GM12864 (cell line): ENCODE results near the gene ATP10A.

Source experiments
- DNase-seq: peaks from one replicate; pipeline ENCODE4 v3.0.0-alpha.2; 2011; ENCODE audit warnings: low read depth
- H3K4me3 ChIP-seq: 2 replicates; pipeline ENCODE4 v1.5.1; 2011; ENCODE audit warnings: mild to moderate bottlenecking, low read depth, low read length, control low read depth
- TF ChIP-seq, protein P1 (sequence below): IDR thresholded peaks from 2 replicates; pipeline ENCODE4 v1.5.1; 2011; ENCODE audit warnings: low read depth, mild to moderate bottlenecking, moderate library complexity, low read length, control low read depth, inconsistent platforms; ENCODE audit errors: missing control alignments

The ATP10A gene

DNA sequence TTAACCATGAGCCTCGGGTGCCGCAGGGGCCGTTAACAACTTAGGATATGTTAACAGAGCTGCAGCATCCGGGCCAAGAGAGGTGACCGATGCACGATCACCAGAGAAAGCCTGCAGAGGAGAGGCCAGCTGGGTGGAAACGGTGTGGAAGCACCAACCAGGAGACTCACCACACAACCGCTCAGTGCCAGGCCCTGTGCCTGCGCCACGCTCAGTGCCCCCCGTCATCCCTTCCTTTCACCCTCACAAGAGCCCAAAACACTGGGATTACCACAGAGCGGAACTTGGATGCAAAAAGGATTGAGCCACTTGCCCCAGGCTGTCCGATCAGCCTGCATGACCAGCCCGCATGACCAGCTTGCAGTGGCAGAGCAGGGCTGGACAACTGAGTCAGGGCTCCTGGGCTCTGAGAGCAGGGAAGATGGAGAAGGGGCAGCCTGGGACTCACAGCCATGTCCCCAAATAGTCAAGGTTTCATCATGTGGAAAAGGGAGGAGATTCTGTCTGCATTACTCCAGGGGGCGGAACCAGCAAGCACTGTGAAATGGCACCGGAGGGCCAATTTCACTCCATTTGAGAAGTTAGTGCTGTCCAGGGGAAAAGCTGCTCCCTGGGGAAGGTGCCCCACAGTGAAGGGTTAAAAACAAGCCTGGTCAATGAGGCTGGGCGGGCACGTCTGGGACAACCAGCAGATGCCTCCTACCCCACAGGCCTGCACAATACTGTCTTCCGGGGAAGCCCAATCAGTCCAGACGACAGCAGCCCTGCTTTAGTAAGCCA is 156.8 kb downstream of the ATP10A start:
- DNase-seq = no peak
- TF ChIP-seq, protein P1, sequence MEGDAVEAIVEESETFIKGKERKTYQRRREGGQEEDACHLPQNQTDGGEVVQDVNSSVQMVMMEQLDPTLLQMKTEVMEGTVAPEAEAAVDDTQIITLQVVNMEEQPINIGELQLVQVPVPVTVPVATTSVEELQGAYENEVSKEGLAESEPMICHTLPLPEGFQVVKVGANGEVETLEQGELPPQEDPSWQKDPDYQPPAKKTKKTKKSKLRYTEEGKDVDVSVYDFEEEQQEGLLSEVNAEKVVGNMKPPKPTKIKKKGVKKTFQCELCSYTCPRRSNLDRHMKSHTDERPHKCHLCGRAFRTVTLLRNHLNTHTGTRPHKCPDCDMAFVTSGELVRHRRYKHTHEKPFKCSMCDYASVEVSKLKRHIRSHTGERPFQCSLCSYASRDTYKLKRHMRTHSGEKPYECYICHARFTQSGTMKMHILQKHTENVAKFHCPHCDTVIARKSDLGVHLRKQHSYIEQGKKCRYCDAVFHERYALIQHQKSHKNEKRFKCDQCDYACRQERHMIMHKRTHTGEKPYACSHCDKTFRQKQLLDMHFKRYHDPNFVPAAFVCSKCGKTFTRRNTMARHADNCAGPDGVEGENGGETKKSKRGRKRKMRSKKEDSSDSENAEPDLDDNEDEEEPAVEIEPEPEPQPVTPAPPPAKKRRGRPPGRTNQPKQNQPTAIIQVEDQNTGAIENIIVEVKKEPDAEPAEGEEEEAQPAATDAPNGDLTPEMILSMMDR = no peak
- H3K4me3 ChIP-seq = no peak overlapping the region

DNA sequence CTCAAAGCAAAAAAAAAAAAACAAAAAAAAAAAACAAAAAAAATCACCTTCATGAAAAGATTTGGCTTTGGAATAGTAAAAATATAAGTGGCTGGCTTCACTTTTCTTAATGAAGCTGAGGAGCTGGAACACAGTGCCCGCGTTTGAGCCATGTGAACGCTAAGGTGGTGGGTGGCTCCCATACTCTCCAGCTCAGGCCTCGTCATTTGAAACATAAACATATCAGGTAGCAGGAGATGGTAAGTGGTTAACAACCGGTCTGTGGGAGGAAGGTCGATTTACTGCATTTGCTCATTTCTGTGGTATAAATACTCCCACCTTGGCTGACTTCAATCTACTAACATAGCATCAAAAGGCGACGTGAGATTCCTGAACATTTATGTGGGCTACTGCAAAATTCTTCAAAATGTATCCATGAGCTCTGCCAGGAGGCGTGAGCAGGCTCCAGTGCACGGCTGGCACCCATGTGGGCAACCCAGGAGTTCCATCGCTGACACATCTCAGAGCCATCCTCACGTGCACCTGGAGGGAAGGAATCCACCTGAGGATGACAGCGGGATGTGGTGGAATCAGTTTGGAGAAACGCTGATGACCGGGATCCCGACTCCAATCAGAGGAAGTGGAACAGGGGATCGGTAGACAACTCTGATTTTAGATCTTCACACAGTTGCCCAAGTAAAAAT is 157.6 kb downstream of the ATP10A start:
- TF ChIP-seq, protein P1 = no peak
- no peak overlapping the region for H3K4me3 ChIP-seq
- DNase-seq = no peak

DNA sequence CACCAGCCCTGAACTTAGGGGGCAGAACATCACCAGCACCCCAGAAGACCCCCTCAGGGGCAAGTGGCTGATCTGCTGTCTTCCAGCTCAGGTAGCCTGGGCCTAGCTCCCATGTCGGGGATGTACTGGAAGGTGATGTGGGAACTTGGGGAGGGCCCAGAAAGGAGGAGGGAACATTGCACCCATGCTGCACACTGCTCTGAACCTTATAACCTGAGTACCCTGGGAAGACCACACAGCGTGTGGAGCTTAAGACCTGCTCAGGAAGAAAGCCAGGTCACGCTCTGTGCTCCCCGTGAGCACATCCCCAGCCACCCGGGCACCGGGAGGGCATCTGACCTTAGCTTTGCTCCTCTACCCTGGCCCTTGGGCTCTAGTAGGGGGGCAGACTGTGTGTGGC is 159.4 kb downstream of the ATP10A start:
- H3K4me3 ChIP-seq = no peak overlapping the region
- TF ChIP-seq, protein P1 = no peak
- no peak for DNase-seq

DNA sequence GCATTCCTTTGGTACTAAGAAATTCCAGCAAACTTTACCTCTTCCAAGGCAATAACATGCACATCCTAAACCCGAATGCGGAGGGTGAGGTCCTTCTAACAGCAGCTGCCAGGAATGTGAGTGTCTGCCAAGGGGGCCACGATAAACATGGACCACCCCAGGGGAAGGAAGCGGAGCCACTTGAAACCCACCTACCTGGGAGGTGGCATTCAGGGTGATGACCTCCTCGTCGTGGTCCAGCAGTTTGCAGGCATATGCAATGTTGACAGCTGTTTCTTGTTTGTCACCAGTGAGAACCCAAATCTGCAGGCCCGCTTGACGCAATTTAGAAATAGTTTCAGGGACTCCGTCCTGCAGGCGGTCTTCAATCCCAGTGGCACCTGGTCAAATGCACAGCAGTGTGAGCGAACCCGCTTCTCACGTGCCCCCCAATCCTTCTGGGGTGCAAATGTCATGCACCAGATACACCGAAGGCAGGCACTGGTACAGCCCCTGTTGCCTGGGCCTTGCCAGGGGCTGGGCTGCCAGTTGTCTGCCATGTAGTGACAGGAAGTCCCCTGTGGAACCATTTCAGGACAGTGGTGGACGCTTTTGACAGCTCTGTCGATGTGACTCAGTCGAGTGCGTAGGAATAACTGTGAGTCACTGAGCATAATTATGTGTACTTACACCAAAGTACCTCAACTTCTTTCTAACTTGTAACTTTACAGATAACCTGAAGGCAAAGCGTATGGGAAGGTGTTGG is 161.2 kb downstream of the ATP10A start:
- no peak overlapping the region for H3K4me3 ChIP-seq
- DNase-seq = no peak
- TF ChIP-seq, protein P1 = no peak

DNA sequence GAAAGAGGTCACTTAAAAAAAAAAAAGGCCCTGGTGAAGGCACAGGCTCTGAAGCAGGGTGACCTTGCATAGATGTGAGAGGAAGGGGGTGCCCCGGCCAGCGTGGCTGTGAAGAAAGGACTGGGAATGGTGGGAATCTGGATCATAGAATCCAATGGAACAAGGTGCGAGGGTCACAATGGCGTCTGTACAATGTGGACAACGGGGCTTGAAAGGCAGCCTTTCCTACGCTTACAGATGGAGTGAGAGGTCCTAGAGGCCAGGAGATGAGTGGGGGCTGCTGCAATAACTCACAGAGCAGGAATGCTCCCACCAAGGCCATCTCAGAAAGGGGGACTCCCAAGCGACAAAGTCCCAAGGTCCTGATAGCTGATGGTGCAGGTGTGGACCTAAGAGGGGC is 162.2 kb downstream of the ATP10A start:
- TF ChIP-seq, protein P1 = no peak

DNA sequence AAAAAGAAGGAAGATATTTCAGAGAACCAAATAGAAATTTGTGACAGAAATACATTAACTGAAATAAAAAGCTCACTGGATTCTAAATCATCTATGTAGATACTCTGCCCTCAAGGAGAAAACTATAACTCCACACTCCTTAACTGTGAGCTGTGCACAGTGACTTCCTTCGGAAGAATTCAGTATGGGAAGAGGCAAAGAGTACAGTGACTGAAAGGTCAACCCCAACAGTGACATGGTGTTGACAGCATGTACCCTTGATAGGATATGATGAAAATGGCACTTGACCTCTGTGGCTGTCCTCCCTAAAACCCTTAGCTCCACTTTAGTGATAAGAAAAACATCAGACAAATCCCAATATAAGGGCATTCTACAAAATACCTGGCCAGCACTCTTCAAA is 165.5 kb downstream of the ATP10A start:
- no peak overlapping the region for H3K4me3 ChIP-seq
- DNase-seq = no peak
- TF ChIP-seq, protein P1 = no peak

More for the DNA sequence above, 162.2 kb downstream of the ATP10A start:
- DNase-seq = no peak
- H3K4me3 ChIP-seq = no peak overlapping the region
